IPS DF 19.7 (cell line): ENCODE measurements around the gene NUMBL.

Experiments
- DNase-seq: peaks from one replicate; pipeline ENCODE4 v3.0.0-alpha.2; 2013; ENCODE audit warnings: low read depth, low spot score

Gene NUMBL

GRCh38 chr19:40716482-40717324 lies 26.3 kb upstream of the NUMBL start, which contains the start of the genes COQ8B and ITPKC:
TSS of gene COQ8B (minus strand) at chr19:40716886. CDS start at chr19:40714632, 2,254 bp downstream.
TSS of gene ITPKC (plus strand) at chr19:40717112. CDS start at chr19:40717136, 24 bp downstream.
- DNase-seq = peak; percentile 89

GRCh38 chr19:40716031-40716481 lies 25.6 kb upstream of the NUMBL start:
- DNase-seq = no peak

- DNase-seq = no peak
Observed at GRCh38 chr19:40714441-40715299, 24.2 kb upstream of the NUMBL start.

- DNase-seq = no peak
Observed at GRCh38 chr19:40713939-40714338, 23.5 kb upstream of the NUMBL start.

GRCh38 chr19:40709817-40710216 lies 19.4 kb upstream of the NUMBL start:
- DNase-seq = no peak

GRCh38 chr19:40707615-40708014 lies 17.2 kb upstream of the NUMBL start:
- DNase-seq = no peak

- no peak for DNase-seq
Observed at GRCh38 chr19:40705950-40706619, 15.6 kb upstream of the NUMBL start.

- no peak for DNase-seq
Observed at GRCh38 chr19:40705362-40705651, 14.9 kb upstream of the NUMBL start.

GRCh38 chr19:40704491-40705361 lies 14.3 kb upstream of the NUMBL start:
- no peak for DNase-seq

- DNase-seq = no peak
Observed at GRCh38 chr19:40703029-40703755, 12.7 kb upstream of the NUMBL start.

- DNase-seq = no peak
Observed at GRCh38 chr19:40702337-40703012, 12.0 kb upstream of the NUMBL start.

- no peak for DNase-seq
Observed at GRCh38 chr19:40701758-40702157, 11.3 kb upstream of the NUMBL start.

- no peak for DNase-seq
Observed at GRCh38 chr19:40700083-40700482, 9.6 kb upstream of the NUMBL start.

GRCh38 chr19:40697007-40697406 lies 6.6 kb upstream of the NUMBL start:
- DNase-seq = no peak

- DNase-seq = no peak
Observed at GRCh38 chr19:40695881-40696280, 5.4 kb upstream of the NUMBL start.

- no peak for DNase-seq
Observed at GRCh38 chr19:40693896-40694295, 3.4 kb upstream of the NUMBL start.

GRCh38 chr19:40693150-40693788 lies 2.8 kb upstream of the NUMBL start:
- no peak for DNase-seq

GRCh38 chr19:40692212-40692551 lies 1.7 kb upstream of the NUMBL start:
- no peak for DNase-seq

- DNase-seq = no peak
Observed at GRCh38 chr19:40691421-40692211, 1.2 kb upstream of the NUMBL start.
